ENCODE measurements around the gene LIN28B.

LIN28B gene

DNA sequence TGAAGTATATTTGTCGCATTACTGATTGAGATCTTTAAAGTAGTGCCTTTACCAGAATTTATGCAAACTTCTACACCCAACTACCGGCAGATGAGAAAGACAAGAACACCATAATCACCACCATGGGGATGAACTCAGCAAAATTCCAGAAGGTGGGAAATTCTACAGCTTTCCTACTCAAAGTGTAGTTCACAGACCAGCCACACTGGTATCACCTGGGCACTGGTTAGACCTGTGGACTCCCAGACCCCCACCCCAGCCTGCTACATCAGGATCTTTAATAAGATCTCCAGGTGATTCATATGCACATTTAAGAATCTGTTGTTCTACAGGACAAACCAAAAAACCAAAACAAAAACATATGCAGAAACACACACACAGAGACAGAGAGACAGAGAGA lies 155.0 kb downstream of the LIN28B start:
- no peak for DNase-seq (ENCODE audit: low spot score)

DNA sequence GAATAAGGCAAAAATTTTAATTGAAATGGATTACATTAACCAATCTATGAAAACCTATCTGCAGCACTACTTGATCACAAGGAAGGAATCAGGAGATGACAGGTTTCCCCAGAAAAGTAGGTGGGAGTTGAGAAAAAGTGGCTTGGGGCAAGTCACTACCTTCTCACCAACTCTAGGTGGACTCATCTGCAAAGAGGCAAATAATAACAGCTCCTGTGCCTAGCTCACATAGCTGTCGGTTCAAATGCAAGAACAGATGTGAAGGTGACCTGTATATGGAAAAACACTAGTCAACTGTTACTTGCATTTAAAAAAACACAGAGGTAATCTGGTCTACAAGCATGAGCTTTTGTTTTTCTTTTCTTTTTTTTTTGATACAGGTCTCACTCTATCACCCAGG lies 155.7 kb downstream of the LIN28B start:
- DNase-seq (ENCODE audit: low spot score): no peak

DNA sequence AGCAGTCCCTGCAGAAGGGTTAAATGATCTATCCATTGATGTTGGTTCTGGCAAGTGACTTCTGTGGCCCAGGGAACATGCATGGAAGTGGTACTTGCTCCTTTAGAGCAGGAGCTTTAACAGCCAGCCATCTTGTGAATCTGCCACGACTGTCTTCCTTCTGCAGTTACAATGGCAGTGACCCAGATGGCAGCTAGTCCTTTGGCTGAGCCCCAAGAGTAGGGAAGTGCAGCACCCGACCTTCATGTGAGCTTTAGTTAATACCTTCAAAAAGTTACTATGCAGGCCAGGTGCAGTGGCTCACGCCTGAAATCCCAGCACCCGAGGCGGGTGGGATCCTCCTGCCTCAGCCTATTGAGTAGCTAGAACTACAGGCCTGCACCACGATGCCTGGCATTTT lies 156.5 kb downstream of the LIN28B start:
- no peak for DNase-seq (ENCODE audit: low spot score)

DNA sequence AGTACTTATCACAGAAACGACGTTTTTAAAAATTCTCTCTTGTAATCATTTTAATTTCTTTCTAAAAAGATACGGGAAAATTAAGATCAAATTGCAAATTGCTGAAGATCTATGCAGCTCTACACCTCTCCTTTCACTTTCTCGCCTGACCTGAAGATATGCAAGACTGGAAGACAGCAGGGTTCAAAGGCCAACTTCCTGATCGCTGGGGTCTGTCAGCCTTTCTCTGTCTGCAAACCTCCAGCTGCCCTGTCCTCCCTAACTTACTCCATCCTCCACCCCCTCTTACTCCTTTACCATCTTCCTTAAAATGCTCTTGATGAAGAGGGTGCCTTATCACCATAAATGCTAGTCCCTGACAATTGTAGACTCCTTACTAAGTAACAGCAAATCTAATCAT lies 159.2 kb downstream of the LIN28B start:
- no peak for DNase-seq (ENCODE audit: low spot score)

DNA sequence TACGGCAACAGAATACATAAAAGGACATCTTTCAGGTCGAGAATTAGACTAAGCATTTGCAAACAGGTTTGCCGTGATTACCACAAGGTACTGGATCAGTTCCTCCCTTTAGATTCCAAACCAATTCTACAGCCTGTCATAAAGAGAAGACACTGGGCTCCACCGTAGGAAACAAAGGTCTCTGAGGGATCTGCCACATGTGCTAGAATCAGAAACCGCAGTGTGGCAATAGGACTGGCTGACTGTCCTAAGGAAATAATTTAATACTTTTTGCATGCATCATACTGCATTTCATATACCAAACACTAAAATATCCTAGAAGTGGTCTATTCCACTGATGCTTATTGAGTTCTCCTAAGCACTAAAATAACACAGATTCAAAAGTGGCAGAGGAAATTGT lies 163.7 kb downstream of the LIN28B start:
- DNase-seq (ENCODE audit: low spot score): no peak

DNA sequence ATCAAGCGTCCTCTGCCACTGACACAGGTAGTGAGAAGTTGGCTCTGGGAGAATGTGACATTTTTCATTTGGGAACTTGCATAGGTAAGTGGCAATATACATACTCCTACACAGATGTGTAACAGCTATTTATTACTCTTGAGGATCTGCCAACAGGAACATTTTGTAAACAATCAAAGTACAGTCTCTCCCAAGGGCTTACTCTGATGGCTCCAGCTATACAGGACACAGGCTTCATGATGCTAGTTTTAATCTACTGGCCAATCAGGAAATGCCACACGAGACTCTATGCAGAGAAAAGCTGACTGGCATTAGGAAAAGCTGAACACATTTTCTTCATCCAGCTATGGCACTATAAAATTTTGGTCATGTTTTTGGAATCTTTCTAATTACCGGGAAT lies 165.1 kb downstream of the LIN28B start:
- DNase-seq (ENCODE audit: low spot score): no peak

DNA sequence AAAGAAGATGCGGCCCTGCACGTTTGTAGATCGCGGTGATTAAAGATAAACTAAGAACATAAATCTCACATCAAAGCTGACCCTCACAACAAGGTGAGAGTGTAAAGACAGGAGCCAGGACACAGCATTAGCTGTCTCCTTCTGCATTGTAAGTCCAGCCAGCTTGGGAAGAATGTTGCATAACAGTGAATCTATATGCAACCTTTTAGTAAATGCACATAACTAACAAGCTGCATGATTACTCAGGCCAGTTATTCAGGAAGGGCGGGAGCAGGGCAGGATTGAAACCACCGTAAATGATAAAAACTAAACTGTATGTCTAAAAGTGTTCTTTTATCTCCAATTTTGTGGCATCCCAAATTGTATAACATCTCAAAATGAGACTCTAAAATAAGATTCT lies 165.8 kb downstream of the LIN28B start:
- DNase-seq (ENCODE audit: low spot score): no peak
